HepG2 (cell line): Measurements from ENCODE around the gene NINL. TPM values are rescaled to one million over a fixed set of nuclear protein-coding genes. Genes with fewer than 3 reads are reported as not detected.

Source experiments
- EP300 ChIP-seq, 3 experiments: sonication (generic) in 1 of 3; formaldehyde crosslinking in 1 of 3; IDR thresholded peaks; 2 replicates each; pipeline versions ENCODE4 v1.5.1 to v1.6.1; 2011 to 2020; ENCODE audit warnings: low read depth in 2 of 3, low read length in 2 of 3, borderline replicate concordance in 1 of 3, improper control_type of control experiment in 1 of 3, mild to moderate bottlenecking in 1 of 3, missing genetic modification reagents in 1 of 3, moderate library complexity in 1 of 3
- GLI4 ChIP-seq: sonication (generic); formaldehyde crosslinking; IDR thresholded peaks from 2 replicates; pipeline ENCODE4 v1.5.1; 2020; ENCODE audit warnings: missing genetic modification reagents, mild to moderate bottlenecking, moderate library complexity, borderline replicate concordance
- GLMP ChIP-seq: sonication (generic); formaldehyde crosslinking; IDR thresholded peaks from 2 replicates; pipeline ENCODE4 v1.9.0; 2021; ENCODE audit warnings: missing genetic modification reagents, mild to moderate bottlenecking, borderline replicate concordance
- HOXA7 ChIP-seq: sonication (generic); formaldehyde crosslinking; IDR thresholded peaks from 2 replicates; pipeline ENCODE4 v1.8.1; 2022; ENCODE audit warnings: mild to moderate bottlenecking, missing genetic modification reagents, moderate library complexity
- MED1 ChIP-seq: sonication (generic); formaldehyde crosslinking; IDR thresholded peaks from 2 replicates; pipeline ENCODE4 v1.4.0; 2020; ENCODE audit warnings: missing genetic modification reagents
- MLLT10 ChIP-seq: sonication (generic); formaldehyde crosslinking; IDR thresholded peaks from 2 replicates; pipeline ENCODE4 v1.4.0; 2020; ENCODE audit warnings: missing genetic modification reagents
- PCBP2 ChIP-seq: fragments of 200-400 bp; formaldehyde crosslinking; optimal IDR thresholded peaks from 2 replicates; pipeline ENCODE3; 2018; ENCODE audit warnings: low read length, low read depth; ENCODE audit not compliant: poor library complexity, severe bottlenecking
- PRDM15 ChIP-seq: sonication (generic); formaldehyde crosslinking; IDR thresholded peaks from 2 replicates; pipeline ENCODE4 v1.4.0; 2020; ENCODE audit warnings: missing genetic modification reagents
- RARA ChIP-seq: IDR thresholded peaks from 2 replicates; pipeline ENCODE4 v1.6.1; 2016; ENCODE audit warnings: missing genetic modification reagents, missing compliant biosample characterization
- RNF2 ChIP-seq: fragments of 450-650 bp; conservative IDR thresholded peaks from 2 replicates; pipeline ENCODE4 v1.6.1; 2016; ENCODE audit warnings: low read depth
- STAG1 ChIP-seq: sonication (generic); formaldehyde crosslinking; IDR thresholded peaks from 2 replicates; pipeline ENCODE4 v1.4.0; 2020; ENCODE audit warnings: missing genetic modification reagents
- SYNCRIP ChIP-seq: fragments of 200-400 bp; formaldehyde crosslinking; IDR thresholded peaks from 2 replicates; pipeline ENCODE4 v1.6.1; 2018; ENCODE audit warnings: mild to moderate bottlenecking, low read depth, low read length; ENCODE audit not compliant: insufficient read depth
- TFE3 ChIP-seq: IDR thresholded peaks from 2 replicates; pipeline ENCODE4 v1.6.1; 2016
- XBP1 ChIP-seq: sonication (generic); formaldehyde crosslinking; IDR thresholded peaks from 2 replicates; pipeline ENCODE4 v1.5.0; 2020; ENCODE audit warnings: missing genetic modification reagents
- ZBTB21 ChIP-seq: sonication (generic); formaldehyde crosslinking; IDR thresholded peaks from 2 replicates; pipeline ENCODE4 v1.4.0; 2020; ENCODE audit warnings: missing genetic modification reagents
- ZFY ChIP-seq: sonication (generic); formaldehyde crosslinking; IDR thresholded peaks from 2 replicates; pipeline ENCODE4 v1.4.0; 2020; ENCODE audit warnings: missing genetic modification reagents
- ZNF276 ChIP-seq: sonication (generic); formaldehyde crosslinking; IDR thresholded peaks from 2 replicates; pipeline ENCODE4 v1.4.0; 2020; ENCODE audit warnings: mild to moderate bottlenecking, low read depth, missing genetic modification reagents
- ZNF30 ChIP-seq: sonication (generic); formaldehyde crosslinking; IDR thresholded peaks from 2 replicates; pipeline ENCODE4 v1.5.0; 2020; ENCODE audit warnings: mild to moderate bottlenecking, missing genetic modification reagents
- ZNF556 ChIP-seq: sonication (generic); formaldehyde crosslinking; IDR thresholded peaks from 2 replicates; pipeline ENCODE4 v1.4.0; 2020; ENCODE audit warnings: mild to moderate bottlenecking, missing genetic modification reagents, borderline replicate concordance
- ZNF616 ChIP-seq: sonication (generic); formaldehyde crosslinking; IDR thresholded peaks from 2 replicates; pipeline ENCODE4 v1.5.0; 2020; ENCODE audit warnings: low read depth, mild to moderate bottlenecking, missing genetic modification reagents
- ZSCAN20 ChIP-seq: sonication (generic); formaldehyde crosslinking; IDR thresholded peaks from 2 replicates; pipeline ENCODE4 v1.4.0; 2020; ENCODE audit warnings: missing genetic modification reagents, mild to moderate bottlenecking, borderline replicate concordance
- polyA plus RNA-seq, 8 experiments: library from polyadenylated mRNA; depleted of rRNA in 3 of 8; stranded (reverse) in 7 of 8; unstranded in 1 of 8; fragments of >200 nt; fragmentation: Illumina TruSeq in 4 of 8; extraction: Trizol in 4 of 8; gene quantifications; 2 replicates each; pipeline versions ENCODE4 v1.2.1 to v1.2.3, GENCODE V29; 2011 to 2016; ENCODE audit warnings: low read depth in 4 of 8, missing spikeins in 1 of 8, mixed read lengths in 1 of 8; ENCODE audit not compliant: insufficient read depth in 1 of 8
- total RNA-seq, 5 experiments: library from RNA; depleted of rRNA; stranded (reverse); fragments of >200 nt; fragmentation: Illumina TruSeq; extraction: Trizol; gene quantifications; 2 replicates each; pipeline ENCODE4 v1.2.3, GENCODE V29; 2016; ENCODE audit warnings: low read depth in 1 of 5

Gene NINL
- total and polyA plus RNA-seq, 2 of the 13 experiments (the other 11 are each of a cell fraction or from before 2014, with no cell fraction given), result 32.3 to 34.3 TPM

- no peak for TF ChIP-seq ZNF616 (CRISPR knock-in tag)
- no peak for TF ChIP-seq ZSCAN20 (CRISPR knock-in tag)
- peak; percentile 43 to 79; a peak in 3 of 4 replicates for TF ChIP-seq EP300 (IDR thresholded peaks at IDR 0.05; ENCODE audit: low read depth in 2 of 2, low read length in 2 of 2)
- TF ChIP-seq EP300 (CRISPR knock-in tag; IDR thresholded peaks at IDR 0.05; ENCODE audit: borderline replicate concordance), result peak; percentile 76; the same call in 1 of the 2 replicates
- TF ChIP-seq RNF2, result peak; percentile 68
- no peak for TF ChIP-seq XBP1
- TF ChIP-seq MLLT10 (CRISPR knock-in tag), result no peak
- TF ChIP-seq PCBP2, result no peak
- peak; percentile 86 for TF ChIP-seq TFE3 (CRISPR knock-in tag)
- peak; percentile 98; the same call in 1 of the 2 replicates for TF ChIP-seq ZNF556 (CRISPR knock-in tag)
- no peak for TF ChIP-seq HOXA7
- no peak for TF ChIP-seq ZBTB21
- TF ChIP-seq GLMP, result no peak
- no peak for TF ChIP-seq SYNCRIP
- TF ChIP-seq MED1 (CRISPR knock-in tag), result peak; percentile 93
- TF ChIP-seq PRDM15 (CRISPR knock-in tag), result no peak
- peak; percentile 40 for TF ChIP-seq STAG1 (CRISPR knock-in tag)
- no peak for TF ChIP-seq ZNF30 (CRISPR knock-in tag)
- peak; percentile 54; the same call in 1 of the 2 replicates for TF ChIP-seq ZFY (CRISPR knock-in tag)
- peak; percentile 40; the same call in 1 of the 2 replicates for TF ChIP-seq GLI4 (CRISPR knock-in tag)
- TF ChIP-seq RARA, result peak; percentile 99
- peak; percentile 82; the same call in 1 of the 2 replicates for TF ChIP-seq ZNF276 (CRISPR knock-in tag)
Measured at GRCh38 chr20:25538838-25539665, 46.3 kb downstream of the NINL start (continued).
